Endothelial cell of umbilical vein (primary cell): ENCODE results near the gene NR6A1. TPM values are rescaled to one million over a fixed set of nuclear protein-coding genes. Genes with fewer than 3 reads are reported as not detected.

Experiments
- BruUV-seq: library from RNA; stranded (reverse); fragments of 400-500 nt; replicated peaks from 2 replicates; lab custom pipeline; 2021; lab: Mats Ljungman, UMichigan
- CTCF ChIA-PET: fragments of 300-600, 350-600 bp; sonication (Branson Sonifier 250); formaldehyde crosslinking; loops from one replicate; lab custom pipeline; 2021; ENCODE audit warnings: antibody characterized with exemption, inconsistent platforms; lab: Charles Lee
- POLR2A ChIA-PET: fragments of 300-600, 350-600 bp; sonication (Branson Sonifier 250); formaldehyde crosslinking; loops from one replicate; lab custom pipeline; 2021; ENCODE audit warnings: antibody characterized with exemption, inconsistent platforms; lab: Charles Lee
- DNase-seq: peaks from one replicate; pipeline ENCODE4 v3.0.0-alpha.2; 2011; ENCODE audit warnings: low read depth, low spot score
- FAIRE-seq: peaks from 2 replicates; lab custom pipeline; 2011; peaks lifted over from hg19 to GRCh38; lab: Jason Lieb, UNC
- H2AFZ ChIP-seq: 2 replicates; pipeline ENCODE4 v1.6.0; 2012; ENCODE audit warnings: low read depth, low read length, control low read depth, inconsistent platforms
- H3K27ac ChIP-seq: 2 replicates; pipeline ENCODE4 v1.5.1; 2011; ENCODE audit warnings: low read depth, mild to moderate bottlenecking, control low read depth, low read length, moderate library complexity; ENCODE audit not compliant: insufficient read depth
- H3K27me3 ChIP-seq, 2 experiments: 2 replicates each; pipeline versions ENCODE4 v1.6.0 to v1.6.1; 2011; ENCODE audit warnings: low read length in 2 of 2, mixed read lengths in 1 of 2; ENCODE audit not compliant: control insufficient read depth in 2 of 2, insufficient read depth in 2 of 2
- H3K36me3 ChIP-seq, 2 experiments: 2 replicates in 1 of 2; 3 replicates in 1 of 2; pipeline ENCODE4 v1.5.1; 2011; ENCODE audit warnings: low read length in 2 of 2, mild to moderate bottlenecking in 1 of 2, moderate library complexity in 1 of 2; ENCODE audit not compliant: control insufficient read depth in 2 of 2, insufficient read depth in 2 of 2; ENCODE audit errors: extremely low read depth in 1 of 2
- H3K4me1 ChIP-seq: 3 replicates; pipeline ENCODE4 v1.5.1; 2011; ENCODE audit warnings: mild to moderate bottlenecking, low read length; ENCODE audit not compliant: control insufficient read depth, insufficient read depth; ENCODE audit errors: extremely low read depth
- H3K4me2 ChIP-seq: 2 replicates; pipeline ENCODE4 v1.6.1; 2011; ENCODE audit warnings: low read length, control low read depth, mixed read lengths; ENCODE audit not compliant: insufficient read depth
- H3K4me3 ChIP-seq, 3 experiments: fragments of 200-600 bp in 1 of 3; sonication (generic), shearing (Covaris generic) in 1 of 3; replicated peaks in 1 of 3; 2 replicates each; pipeline ENCODE4 v1.5.1; 2011 to 2016; ENCODE audit warnings: control low read depth in 3 of 3, low read length in 3 of 3, mild to moderate bottlenecking in 2 of 3, inconsistent platforms in 1 of 3, low read depth in 1 of 3, moderate library complexity in 1 of 3; ENCODE audit not compliant: insufficient read depth in 1 of 3
- H3K79me2 ChIP-seq: 2 replicates; pipeline ENCODE4 v1.6.0; 2012; ENCODE audit warnings: low read length, inconsistent platforms; ENCODE audit not compliant: control insufficient read depth, insufficient read depth
- H3K9ac ChIP-seq: replicated peaks from 2 replicates; pipeline ENCODE3; 2011; ENCODE audit warnings: low read length, control low read depth; ENCODE audit not compliant: insufficient read depth; ENCODE audit errors: extremely low read depth
- H3K9me1 ChIP-seq: replicated peaks from 3 replicates; pipeline ENCODE4 v1.6.0; 2011; ENCODE audit warnings: mild to moderate bottlenecking, low read length; ENCODE audit not compliant: control insufficient read depth, insufficient read depth; ENCODE audit errors: extremely low read depth
- H3K9me3 ChIP-seq: replicated peaks from 2 replicates; pipeline ENCODE4 v1.5.1; 2012; ENCODE audit warnings: low read length, inconsistent platforms; ENCODE audit not compliant: control insufficient read depth, insufficient read depth
- H4K20me1 ChIP-seq: replicated peaks from 2 replicates; pipeline ENCODE3; 2011; ENCODE audit warnings: mild to moderate bottlenecking, low read length; ENCODE audit not compliant: control insufficient read depth, insufficient read depth; ENCODE audit errors: extremely low read depth
- EZH2 ChIP-seq: IDR thresholded peaks from 2 replicates; pipeline ENCODE4 v1.6.1; 2012; ENCODE audit warnings: borderline replicate concordance, low read depth, mild to moderate bottlenecking, moderate library complexity, low read length, inconsistent platforms; ENCODE audit not compliant: severe bottlenecking
- FOS ChIP-seq: IDR thresholded peaks from 2 replicates; pipeline ENCODE4 v1.6.1; 2011; ENCODE audit warnings: mild to moderate bottlenecking, low read length, moderate library complexity, borderline replicate concordance; ENCODE audit not compliant: insufficient read depth
- JUN ChIP-seq: IDR thresholded peaks from 2 replicates; pipeline ENCODE4 v1.6.1; 2011; ENCODE audit warnings: borderline replicate concordance, low read depth; ENCODE audit not compliant: insufficient read length, insufficient read depth
- MAX ChIP-seq: IDR thresholded peaks from 2 replicates; pipeline ENCODE4 v1.6.1; 2011; ENCODE audit not compliant: insufficient read depth, insufficient read length
- MYC ChIP-seq: IDR thresholded peaks from one replicate; pipeline ENCODE4 v1.6.1; 2011; ENCODE audit warnings: mild to moderate bottlenecking, low read depth, low read length
- POLR2AphosphoS5 ChIP-seq: IDR thresholded peaks from 2 replicates; pipeline ENCODE4 v1.6.1; 2012; ENCODE audit warnings: low read depth, mild to moderate bottlenecking, control low read depth, low read length, moderate library complexity; ENCODE audit not compliant: insufficient read depth
- dilution Hi-C: fragments of 300-500 bp; cut with MboI; formaldehyde crosslinking; loops from one replicate; pipeline ENCODE4 v1.15.0; 2019; ENCODE audit warnings: low sequenced_read_pairs; ENCODE audit not compliant: extremely low pct_ligation_motif_present
- intact Hi-C: fragments of 100-400 bp; cut with micrococcal nuclease; formaldehyde crosslinking; loops from one replicate; pipeline ENCODE4 v1.10.0; 2022
- polyA plus RNA-seq, 4 experiments: library from polyadenylated mRNA; depleted of rRNA in 3 of 4; stranded (reverse) in 3 of 4; unstranded in 1 of 4; fragments of >200 nt; gene quantifications; 2 replicates each; pipeline versions ENCODE4 v1.2.1 to v1.2.3, GENCODE V29; 2011 to 2012; ENCODE audit warnings: missing spikeins in 1 of 4
- total RNA-seq: library from RNA; stranded (reverse); gene quantifications from 2 replicates; pipeline ENCODE4 v1.2.3, GENCODE V29; 2021
- TF ChIP-seq, protein P1 (sequence below), 2 donors: IDR thresholded peaks; 1 replicate in 1 of 2; 2 replicates in 1 of 2; pipeline ENCODE4 v1.5.1; 2011; ENCODE audit warnings: low read length in 2 of 2, mild to moderate bottlenecking in 2 of 2, moderate library complexity in 2 of 2, control low read depth in 1 of 2, inconsistent platforms in 1 of 2, low read depth in 1 of 2; ENCODE audit not compliant: insufficient read depth in 1 of 2; ENCODE audit errors: extremely low read depth in 1 of 2

Gene NR6A1
- total and polyA plus RNA-seq, 2 donors (not counting 3 experiments of a cell fraction or from before 2014, with no cell fraction given): 0.17 to 1.2 TPM

- intact Hi-C loops: no loop called here
- dilution Hi-C loops: no loop called here
- DNase-seq: no peak
- POLR2A ChIA-PET: no interaction called here
- Histone ChIP-seq H2AFZ (no peak overlapping the region), H3K4me3 (no peak overlapping the region), H3K79me2 (no peaks in the 10 kb centered on the region), H3K9ac (no peak overlapping the region), H3K27ac (no peak overlapping the region), H4K20me1 (no peaks in the 10 kb centered on the region), H3K4me1 (no peaks in the 10 kb centered on the region), H3K36me3 (no peaks in the 10 kb centered on the region), H3K9me1 (no peaks in the 10 kb centered on the region), H3K9me3 (no peaks in the 10 kb centered on the region), H3K27me3 (peaks cover 1 to 2% of the 10 kb centered on the region in 2 experiments), H3K4me2 (no peak overlapping the region)
- CTCF ChIA-PET: interaction anchor here (0.8 kb wide), 1 partner anchor 15 kb away, joined by 4 read pairs; no protein-coding TSS in a partner anchor
- TF ChIP-seq MAX (no peak), POLR2AphosphoS5 (no peak), EZH2 (no peak), MYC (no peak), JUN (no peak), FOS (no peak)
- TF ChIP-seq, protein P1, sequence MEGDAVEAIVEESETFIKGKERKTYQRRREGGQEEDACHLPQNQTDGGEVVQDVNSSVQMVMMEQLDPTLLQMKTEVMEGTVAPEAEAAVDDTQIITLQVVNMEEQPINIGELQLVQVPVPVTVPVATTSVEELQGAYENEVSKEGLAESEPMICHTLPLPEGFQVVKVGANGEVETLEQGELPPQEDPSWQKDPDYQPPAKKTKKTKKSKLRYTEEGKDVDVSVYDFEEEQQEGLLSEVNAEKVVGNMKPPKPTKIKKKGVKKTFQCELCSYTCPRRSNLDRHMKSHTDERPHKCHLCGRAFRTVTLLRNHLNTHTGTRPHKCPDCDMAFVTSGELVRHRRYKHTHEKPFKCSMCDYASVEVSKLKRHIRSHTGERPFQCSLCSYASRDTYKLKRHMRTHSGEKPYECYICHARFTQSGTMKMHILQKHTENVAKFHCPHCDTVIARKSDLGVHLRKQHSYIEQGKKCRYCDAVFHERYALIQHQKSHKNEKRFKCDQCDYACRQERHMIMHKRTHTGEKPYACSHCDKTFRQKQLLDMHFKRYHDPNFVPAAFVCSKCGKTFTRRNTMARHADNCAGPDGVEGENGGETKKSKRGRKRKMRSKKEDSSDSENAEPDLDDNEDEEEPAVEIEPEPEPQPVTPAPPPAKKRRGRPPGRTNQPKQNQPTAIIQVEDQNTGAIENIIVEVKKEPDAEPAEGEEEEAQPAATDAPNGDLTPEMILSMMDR (IDR thresholded peaks at IDR 0.05; ENCODE audit: extremely low read depth in 1 of 2, insufficient read depth in 1 of 2, low read depth in 1 of 2, low read length in 2 of 2): no peak
- BruUV-seq: no TSS peak
- FAIRE-seq: no peak
These were observed 168.5 kb downstream of the NR6A1 start for GRCh38 chr9:124602632-124603031.
